HG03103 (cell line): ENCODE data around the gene ASPDH.
"Not testable (repeated sequence)": the region's sequence is repeated elsewhere in the genome, so short reads cannot be mapped to it uniquely, and the experiment has no call there.

Experiments
- ATAC-seq: cut with Tn5 transposase; IDR thresholded peaks from one replicate; pipeline ENCODE4 v1.9.1; 2021; ENCODE audit warnings: low read depth; ENCODE audit not compliant: unreplicated experiment

Gene ASPDH

GRCh38 chr19:50548191-50549058 is 34.7 kb upstream of the ASPDH start:
- ATAC-seq, result no peak

GRCh38 chr19:50547385-50548190 is 33.9 kb upstream of the ASPDH start:
- no peak for ATAC-seq

GRCh38 chr19:50546527-50547221 is 33.0 kb upstream of the ASPDH start:
- no peak for ATAC-seq

DNA sequence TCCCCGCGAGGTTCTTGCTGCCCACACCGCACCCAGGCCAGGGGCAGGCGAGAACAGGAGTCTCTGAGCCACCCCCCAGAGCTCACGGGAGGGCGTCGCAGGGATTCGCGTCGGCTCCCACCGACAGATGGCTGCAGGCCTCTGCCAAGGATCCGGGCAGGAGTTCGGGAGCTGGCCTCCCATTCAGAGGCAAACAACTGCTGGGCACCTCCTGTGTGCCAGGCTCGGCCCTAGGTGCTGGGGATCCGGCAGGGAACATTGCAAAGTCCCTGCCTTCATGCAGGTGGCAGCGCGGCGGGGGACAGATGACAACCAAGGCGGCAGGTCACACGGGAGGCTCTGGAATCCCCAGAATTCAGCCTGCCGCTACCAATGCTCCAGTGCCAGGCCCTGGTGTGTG is 29.2 kb upstream of the ASPDH start:
- no peak for ATAC-seq

DNA sequence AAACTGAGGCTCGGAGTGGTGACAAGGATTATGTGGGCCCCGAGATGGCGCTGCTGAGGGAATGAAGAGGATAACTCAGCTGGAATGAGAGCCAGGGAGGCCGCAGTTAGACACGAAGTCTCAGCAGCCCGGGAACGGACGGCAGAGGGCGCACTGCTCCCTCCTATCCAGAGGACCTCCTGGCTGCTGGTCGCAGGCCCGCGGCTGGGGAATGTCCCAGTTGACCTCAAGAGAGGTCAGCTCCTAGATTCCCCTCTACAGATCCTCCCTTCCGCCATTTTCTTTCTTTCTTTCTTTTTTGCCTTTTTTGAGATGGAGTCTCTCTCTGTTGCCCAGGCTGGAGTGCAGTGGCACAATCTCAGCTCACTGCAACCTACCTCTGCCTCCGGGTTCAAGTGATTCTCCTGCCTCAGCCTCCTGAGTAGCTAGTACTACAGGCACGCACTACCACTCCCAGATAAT is 24.1 kb upstream of the ASPDH start:
- ATAC-seq, result no peak

GRCh38 chr19:50537306-50537685 is 23.6 kb upstream of the ASPDH start:
- ATAC-seq, result no peak

- no peak for ATAC-seq
Measured at GRCh38 chr19:50536662-50537305, 23.1 kb upstream of the ASPDH start.

DNA sequence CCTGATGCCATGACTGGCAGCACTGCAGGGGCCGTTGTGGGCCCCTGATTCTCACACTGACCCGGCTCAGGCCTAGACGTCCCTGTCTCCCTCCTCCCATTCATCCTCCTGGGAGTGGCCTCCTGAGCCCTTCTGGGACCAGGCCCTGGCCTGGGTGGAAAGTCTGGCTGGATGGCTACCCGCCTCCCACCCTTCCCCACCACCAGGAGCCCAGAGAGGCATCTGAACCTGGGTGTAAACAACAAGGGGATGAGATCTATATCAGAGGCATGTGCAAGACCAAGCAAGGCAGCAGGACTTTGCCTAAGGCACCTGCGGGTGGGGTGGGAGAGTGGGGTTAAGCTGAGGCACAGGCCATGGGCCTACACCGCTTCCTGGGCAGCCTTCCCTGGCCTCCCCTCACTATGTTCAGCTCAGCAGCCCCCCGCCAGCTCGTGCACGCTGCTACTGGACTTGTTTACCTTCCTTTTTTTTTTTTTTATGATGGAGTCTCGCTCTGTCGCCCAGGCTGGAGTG is 22.0 kb upstream of the ASPDH start:
- no peak for ATAC-seq

DNA sequence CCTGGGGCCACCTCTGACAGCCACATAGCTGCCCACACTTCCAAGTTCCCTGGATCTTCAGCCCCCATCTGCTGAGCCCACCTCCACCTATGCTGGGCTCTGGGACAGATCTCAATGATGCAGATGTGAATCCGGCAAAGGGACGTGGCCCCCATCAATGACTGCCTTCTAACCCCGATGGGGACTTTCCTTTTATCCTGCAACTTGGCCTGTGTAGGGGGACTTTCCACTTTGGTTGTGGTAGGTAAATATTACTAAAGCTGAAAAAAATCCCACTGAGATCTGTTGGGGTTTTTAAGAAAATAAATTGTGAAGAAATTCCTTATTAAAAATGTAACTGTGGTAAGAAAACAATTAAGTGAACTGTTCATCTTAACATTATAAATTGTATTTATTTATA is 20.8 kb upstream of the ASPDH start:
- no peak for ATAC-seq

DNA sequence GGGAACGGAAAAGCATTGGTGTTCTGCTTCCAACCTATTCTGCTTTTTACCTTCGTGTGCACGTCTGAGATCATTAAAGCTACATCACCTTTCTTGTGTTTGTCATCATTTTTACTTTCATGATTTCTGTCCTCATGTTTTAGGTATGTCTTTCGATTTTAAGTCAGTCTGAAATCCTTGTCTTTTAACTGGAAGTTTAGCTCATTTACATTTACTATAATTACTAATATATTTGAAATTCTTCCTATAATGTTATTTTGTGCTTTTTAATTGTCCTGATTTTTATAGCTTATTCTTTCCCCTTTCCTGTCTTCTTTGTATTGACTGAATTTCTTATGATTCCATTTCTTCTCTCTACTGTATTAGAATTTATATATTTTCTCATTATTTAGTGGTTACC is 19.2 kb upstream of the ASPDH start:
- ATAC-seq, result no peak

- ATAC-seq, result no peak
Measured at GRCh38 chr19:50531171-50531612, 17.5 kb upstream of the ASPDH start.

DNA sequence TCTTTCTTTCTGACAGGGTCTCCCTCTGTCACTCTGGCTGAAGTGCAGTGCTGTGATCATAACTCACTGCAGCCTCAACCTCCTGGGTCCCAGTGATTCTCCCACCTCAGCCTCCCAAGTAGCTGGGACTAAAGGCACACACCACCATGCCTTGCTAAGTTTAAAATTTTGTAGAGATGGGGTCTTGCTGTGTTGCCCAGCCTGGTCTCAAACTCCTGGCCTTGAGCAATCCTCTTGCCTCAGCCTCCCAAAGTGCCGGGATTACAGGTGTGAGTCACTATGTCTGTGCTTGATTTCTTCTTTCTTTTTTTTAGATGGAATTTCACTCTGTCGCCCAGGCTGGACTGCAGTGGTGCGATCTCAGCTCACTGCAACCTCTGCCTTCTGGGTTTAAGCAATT is 14.3 kb upstream of the ASPDH start:
- not testable (repeated sequence) for ATAC-seq

- ATAC-seq, result no peak
Measured at GRCh38 chr19:50522881-50523280, 9.2 kb upstream of the ASPDH start.

DNA sequence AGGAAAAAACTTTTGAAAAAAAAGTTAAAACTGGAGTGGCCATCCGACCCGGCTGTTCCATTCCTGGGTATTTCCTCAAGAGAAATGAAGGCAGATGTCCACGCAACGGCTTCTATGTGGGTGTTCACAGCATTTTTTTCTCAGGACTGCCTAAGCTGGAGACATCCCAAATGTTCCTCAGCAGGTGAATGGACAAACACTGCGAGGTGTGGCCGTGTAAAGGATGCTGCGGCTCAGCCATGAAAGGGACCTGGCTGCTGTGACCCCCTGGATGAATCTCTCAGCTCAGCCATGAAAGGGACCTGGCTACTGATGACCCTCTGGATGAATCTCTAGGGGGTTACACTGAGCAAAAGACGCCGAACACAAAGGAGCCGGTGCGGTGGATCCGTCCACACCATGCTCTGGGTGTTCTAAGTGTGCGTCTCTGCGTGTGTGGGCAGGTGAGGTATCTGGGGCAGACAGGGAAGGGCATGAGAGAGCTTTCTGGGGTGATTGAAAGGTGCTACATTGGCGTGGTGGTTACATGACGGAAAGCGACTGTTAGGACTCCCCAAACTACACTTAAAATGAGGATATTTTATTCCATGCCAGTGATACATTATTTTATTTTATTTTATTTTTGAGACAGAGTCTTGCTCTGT is 7.2 kb upstream of the ASPDH start:
- ATAC-seq, result no peak

- no peak for ATAC-seq
Measured at GRCh38 chr19:50519006-50519575, 5.4 kb upstream of the ASPDH start.

- ATAC-seq, result no peak
Measured at GRCh38 chr19:50518091-50519005, 4.6 kb upstream of the ASPDH start.

- ATAC-seq, result no peak
Measured at GRCh38 chr19:50517704-50518075, 4.0 kb upstream of the ASPDH start.

DNA sequence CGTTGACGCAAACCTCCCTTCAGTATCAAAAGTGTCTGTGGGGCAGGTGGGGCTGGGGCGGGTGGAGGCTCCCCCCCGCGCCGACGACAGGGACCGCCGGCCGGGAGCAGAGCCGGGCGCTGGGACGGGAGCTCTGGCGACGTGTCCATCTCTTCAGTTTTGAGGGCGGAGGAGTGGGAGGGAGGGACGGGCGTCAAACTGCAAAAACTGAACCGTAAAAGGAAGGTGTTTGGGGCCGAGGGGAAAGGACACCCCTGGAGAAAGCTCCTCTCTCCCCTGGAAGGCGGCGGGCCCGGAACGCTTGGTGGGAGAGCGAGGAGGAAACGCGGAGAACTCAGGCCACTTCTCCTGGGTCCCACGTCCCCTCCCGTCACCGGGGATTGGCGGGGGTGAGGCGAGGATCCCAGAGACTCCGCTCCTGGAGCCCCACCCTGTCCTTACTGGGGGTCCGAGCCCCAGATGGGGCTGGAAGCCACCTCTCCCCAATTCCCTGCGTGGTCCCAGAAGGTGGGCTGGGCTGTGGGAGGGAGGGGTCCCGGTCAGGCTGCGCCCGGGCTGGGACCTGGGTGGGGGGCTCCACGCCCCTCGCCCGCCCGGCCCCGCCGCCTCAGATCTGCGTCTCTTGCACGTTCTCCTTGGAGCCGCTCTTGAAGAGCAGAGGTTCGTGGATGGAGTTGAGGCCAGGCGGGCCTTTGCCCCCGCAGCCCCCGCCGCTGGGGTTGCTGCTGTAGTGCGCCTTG is 3.4 kb upstream of the ASPDH start:
- ATAC-seq, result no peak
